GM19240 (cell line): Measurements from ENCODE around the gene WDFY2.
A peak's percentile ranks its signal among the peaks of the same experiment; 100 is the strongest.
"Not testable (repeated sequence)": the region's sequence is repeated elsewhere in the genome, so short reads cannot be mapped to it uniquely, and the experiment has no call there.

Experiments
- DNase-seq: peaks from one replicate; pipeline ENCODE4 v3.0.0; 2011; ENCODE audit warnings: low spot score; ENCODE audit not compliant: insufficient read length

WDFY2 gene

GRCh38 chr13:51562011-51562671 is 22.1 kb upstream of the WDFY2 start:
- DNase-seq: peak; percentile 32

DNA sequence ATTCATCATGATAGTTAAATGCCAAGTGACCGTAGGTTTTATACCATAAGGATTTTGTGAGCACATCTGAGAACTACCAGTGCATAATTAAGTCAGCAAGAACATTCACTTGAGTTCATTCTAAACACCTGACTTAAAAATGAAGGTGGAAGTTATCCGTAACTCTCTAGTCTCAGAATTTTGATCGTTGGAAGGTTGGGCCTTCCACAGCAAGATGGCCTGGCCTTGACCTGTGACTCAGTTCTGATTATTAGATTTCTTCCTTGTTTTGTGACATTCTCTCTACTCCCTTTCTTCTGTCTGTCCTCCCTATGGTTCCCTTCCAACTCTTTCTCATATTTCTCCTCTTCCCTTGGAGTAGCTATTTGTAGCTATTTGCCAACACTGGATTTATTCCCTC is 20.0 kb upstream of the WDFY2 start:
- DNase-seq: no peak

DNA sequence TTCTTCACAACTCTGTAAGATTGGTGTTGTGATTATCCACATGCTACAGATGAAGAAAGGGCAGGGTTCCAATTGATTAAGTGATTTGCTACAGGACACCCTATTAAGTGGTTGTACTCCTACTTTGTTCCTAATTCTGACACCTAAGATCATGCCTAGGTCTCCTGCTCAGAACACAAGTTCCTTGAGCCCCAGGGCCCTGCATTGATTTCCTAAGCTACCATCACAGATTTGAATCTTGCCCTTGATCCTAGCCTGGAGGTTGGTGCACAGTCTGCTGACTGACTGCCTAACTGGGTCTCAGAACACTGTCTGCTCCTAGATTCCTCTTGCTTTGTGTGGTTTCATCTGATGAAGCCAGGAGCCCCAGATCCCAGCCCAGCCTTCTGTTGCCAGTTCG is 19.6 kb upstream of the WDFY2 start:
- DNase-seq: no peak

GRCh38 chr13:51569001-51569400 is 15.3 kb upstream of the WDFY2 start:
- not testable (repeated sequence) for DNase-seq

DNA sequence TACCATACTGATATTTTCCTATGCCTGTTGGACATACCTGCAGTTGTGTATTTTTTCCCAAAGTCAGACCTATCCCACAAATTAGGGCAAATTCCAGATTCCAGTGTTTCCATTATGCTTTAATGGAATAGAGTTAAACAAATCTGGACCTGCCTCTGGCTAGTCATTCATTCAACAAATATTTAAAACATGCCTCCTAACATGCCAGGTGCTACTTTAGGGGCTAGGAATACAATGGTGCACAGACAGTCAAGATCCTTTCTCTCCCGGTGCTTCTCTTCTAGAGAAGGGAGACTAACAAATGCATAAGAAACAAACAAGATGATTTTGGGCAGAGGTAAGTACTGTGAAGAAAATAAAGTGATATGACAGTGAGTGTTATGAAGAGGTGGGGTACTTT is 7.5 kb upstream of the WDFY2 start:
- DNase-seq: no peak

DNA sequence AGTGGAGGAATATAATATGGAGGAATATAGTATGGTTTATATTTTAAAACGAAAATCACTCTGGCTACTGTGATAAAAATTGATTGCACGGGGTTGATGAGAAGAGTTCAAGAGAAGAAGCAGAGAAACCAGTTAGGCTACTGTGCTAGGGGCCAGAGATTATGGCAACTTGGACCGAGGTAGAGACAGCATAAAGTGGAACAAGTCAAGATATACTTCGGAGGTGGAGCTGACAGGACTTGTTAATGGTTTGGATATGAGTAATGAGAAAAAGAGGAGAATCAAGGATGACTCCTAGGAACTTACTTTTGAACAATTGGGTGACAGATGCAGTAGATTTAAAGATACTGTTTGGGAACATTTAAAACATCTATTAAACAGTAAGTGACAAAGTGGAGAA is 6.6 kb upstream of the WDFY2 start:
- DNase-seq: no peak

DNA sequence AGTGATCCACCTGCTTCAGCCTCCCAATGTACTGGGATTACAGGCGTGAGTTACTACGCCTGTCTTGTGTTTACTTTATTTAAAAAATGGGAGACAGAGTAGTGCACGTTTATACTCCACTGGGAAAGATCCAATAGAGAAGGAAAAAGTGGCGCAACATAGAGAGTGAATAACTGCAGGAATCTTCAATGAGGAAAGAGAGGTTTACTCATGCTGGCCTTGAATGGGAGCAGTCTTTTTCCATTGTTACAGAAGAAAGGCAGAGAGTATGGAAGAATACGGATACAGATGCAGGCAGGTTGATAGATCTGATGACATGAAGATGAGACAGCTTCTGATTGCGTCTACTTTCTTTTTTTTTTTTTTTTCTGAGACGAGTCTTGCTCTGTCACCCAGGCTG is 4.6 kb upstream of the WDFY2 start:
- DNase-seq: no peak

- no peak for DNase-seq
These were observed 3.0 kb upstream of the WDFY2 start for GRCh38 chr13:51581148-51581820.

DNA sequence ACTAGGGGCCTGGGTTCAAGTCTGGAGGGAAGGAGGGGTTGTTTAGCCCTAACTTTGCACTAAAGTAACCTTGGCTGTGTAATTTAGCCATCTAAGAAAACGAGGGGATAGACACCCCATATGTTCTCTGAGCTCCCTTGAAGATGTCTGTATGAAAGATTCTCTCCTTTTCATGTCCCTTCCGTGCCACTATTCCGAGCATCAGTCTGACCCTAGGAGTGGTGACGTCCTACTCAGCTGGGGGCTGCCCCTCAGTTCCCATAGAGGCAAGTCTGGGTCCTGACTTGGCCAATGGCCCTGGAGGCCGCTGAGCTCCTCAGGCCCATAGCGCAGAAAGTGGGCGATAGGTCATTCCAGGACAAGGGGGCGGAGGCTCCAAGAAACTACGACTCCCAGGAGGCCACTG is 790 bp upstream of the WDFY2 start:
- DNase-seq: no peak

DNA sequence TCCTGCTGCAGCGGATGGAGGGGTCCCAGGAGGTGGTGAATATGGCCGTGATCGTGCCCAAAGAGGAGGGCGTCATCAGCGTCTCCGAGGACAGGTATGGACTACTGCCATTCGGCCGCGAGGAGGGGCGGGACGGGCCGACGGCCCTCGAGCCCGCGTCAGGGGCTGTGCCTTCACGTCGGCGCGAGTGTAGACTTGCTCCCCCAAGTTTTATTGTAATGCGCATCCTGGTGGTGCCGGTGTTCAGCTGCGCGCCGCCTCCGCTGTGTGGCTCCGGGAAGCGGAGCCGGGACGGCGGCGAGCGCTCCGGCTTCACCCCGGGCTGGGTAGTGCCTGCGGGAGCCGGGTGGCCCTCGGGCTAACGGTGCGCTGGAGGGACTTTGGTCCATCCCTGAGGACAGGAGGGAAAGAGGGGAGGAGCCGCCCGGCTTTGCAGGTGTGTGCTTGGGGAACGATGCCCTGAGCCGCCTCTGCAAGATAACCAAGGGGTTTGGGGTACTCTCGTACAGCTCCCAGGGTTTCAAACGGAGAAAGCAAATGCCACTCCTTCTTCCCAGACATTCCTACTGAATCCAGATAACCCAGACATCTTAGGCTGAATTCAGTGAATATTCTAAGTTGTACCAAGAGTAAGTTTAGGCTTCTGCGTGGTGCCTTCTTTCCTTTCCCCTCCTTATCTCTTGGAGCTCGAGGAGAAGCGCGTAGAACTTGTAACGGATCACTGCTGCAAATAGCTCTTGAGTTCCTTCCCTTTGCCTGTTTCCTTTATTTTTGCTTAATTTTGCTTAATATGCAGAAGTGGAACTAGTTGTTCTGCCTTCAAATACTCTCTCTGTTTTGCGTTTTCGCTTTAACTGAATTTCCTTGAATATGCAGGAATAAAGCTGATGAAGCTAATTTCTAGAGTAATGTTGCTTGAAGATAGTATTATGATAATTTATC is 740 bp downstream of the WDFY2 start:
- no peak for DNase-seq

DNA sequence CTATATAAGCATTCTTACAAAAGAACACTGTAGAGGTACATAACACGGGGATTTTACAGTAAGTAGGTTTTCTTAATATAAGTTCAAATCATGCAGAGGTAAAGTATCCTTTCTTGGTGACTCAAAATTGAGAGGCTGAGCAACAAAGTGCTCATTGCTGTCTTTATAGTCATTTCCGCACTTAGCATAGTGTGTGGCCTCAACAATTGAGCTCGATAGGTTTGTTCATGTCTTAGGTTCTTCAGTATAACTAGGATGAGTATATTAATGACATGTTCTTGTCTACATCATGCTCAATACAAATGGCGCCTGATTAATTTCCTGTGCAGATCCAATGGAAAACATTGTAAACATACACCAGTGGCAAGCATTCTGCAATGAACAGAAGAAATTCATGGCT is 1.4 kb downstream of the WDFY2 start:
- no peak for DNase-seq

DNA sequence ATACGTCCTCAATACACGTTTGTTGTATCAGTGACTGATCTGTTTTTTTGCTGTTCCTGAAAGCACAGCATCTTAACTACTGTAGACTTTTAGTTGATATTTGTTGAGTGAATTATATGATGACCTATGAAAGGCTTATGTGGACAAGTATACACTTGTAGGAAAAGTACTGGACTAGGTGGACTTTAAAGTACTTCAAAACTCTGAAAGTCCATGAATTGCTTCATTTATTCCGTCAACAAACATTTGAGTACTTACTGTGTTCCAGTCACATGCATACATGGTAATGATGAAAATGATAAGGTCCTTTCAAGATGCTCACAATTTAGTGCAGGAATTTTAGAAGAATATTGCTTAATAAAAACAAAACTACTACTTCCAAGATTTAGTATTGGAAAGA is 3.1 kb downstream of the WDFY2 start:
- no peak for DNase-seq

GRCh38 chr13:51588406-51588949 is 4.2 kb downstream of the WDFY2 start:
- no peak for DNase-seq

DNA sequence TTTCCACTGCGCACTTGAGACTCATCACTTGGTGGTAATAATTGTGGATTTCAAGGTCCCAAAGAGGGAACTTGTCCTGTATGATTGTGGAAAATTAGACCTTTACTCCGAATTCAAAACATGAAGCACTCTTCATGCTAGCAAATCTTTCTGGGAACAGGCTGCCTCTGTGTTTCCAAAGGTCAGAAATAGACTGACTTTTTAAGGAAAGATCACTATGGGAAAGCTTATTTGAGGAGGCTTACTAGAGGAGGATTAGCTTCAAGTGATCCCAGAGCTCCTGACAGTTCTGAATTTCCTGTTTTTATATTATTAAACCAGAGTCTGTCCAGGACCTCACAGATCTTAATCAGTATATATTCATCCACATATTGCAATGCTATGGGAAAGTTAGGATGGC is 5.5 kb downstream of the WDFY2 start:
- no peak for DNase-seq

- DNase-seq: no peak
These were observed 6.1 kb downstream of the WDFY2 start for GRCh38 chr13:51590231-51590970.

DNA sequence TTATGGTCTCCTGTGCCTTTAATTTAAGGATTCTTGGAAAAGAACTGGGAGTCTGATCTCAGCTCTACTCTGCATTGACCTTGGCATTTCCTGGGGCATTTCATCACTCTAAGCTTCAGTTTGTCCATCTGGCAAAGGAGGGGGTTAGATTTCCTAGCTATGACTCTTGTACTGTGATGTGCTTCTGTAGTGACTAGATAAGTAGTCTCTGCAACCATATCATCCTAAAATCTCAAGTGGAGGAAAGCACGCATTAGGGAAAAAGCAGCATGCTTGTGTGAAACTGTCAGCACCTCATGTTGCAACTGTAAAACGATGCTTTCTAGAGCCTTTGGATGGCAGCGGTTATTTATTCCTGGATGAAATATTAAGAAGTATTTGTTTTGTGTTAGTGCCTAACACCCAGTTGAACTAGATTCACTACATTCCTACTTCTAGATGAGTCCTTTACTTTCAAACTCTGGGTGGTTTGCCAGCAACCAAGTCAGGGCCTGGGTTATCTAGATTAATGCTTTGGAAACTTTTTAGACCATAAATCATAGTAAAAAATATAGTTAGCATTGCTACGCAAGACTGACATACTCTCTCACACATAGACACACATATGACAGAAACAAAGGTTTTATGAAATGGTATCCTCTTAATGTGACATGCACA is 6.8 kb downstream of the WDFY2 start:
- no peak for DNase-seq

DNA sequence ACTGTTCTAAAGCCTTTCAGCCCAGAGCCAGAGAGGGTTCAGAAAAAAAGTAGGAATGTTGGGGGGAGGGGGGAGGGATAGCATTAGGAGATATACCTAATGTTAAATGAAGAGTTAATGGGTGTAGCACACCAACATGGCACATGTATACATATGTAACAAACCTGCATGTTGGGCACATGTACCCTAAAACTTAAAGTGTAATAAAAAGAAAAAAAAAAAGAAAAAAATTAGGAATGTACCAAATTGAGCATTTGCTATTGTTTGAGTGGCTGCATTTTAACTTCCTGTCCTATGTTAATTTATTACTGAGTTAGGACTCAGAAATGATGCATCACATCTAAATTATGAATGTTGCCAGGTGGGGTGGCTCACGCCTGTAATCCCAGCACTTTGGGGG is 7.7 kb downstream of the WDFY2 start:
- DNase-seq: not testable (repeated sequence)

DNA sequence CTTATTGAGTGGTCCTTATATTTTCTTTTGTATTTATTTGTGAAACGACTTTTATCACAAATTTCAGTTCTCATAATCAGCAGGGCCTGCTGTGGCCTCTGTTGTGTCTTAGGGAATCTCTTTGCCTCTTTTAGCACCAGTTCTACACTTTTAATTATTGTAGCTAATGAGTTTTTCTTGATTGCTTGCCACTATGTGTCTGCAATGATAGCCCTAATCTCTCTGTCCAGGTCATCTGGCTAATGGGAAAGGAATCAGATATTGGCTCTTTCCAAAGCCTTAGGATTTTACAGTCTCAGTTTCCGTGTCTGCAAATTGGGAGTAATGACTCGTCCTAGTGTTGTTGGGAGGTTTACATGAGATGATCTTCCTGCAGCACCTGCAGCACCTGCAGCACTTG is 10.2 kb downstream of the WDFY2 start:
- DNase-seq: no peak

GRCh38 chr13:51595416-51595815 is 11.2 kb downstream of the WDFY2 start:
- DNase-seq: no peak

DNA sequence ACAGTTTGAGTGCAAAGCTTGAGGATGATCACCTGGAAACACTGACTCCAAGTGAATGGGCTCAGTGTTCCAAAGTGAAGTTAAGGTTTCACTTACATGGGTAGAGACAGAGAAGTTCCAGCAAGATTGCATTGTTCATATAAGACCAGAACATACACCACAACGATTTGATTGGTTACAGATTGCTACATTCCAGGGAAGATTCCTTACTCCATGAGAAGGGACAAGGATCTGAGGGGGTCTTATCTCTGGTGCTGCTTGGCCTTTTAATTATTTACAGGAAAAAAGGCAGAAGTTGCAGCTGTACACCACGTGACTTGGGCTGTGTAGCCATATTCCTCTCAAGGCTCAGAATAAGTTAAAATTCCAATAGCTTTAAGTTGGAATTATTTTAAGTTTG is 12.3 kb downstream of the WDFY2 start:
- DNase-seq: no peak
